Fibroblast of lung (primary cell): ENCODE measurements around the gene NAB2.
"Not testable (repeated sequence)": the region's sequence is repeated elsewhere in the genome, so short reads cannot be mapped to it uniquely, and the experiment has no call there.

Experiments used
- CTCF ChIP-seq, 2 donors: IDR thresholded peaks in 1 of 2; conservative IDR thresholded peaks in 1 of 2; 1 replicate in 1 of 2; 2 replicates in 1 of 2; pipeline ENCODE4 v1.5.1; 2011 to 2012; ENCODE audit warnings: low read length in 2 of 2, control low read depth in 1 of 2, inconsistent platforms in 1 of 2, low read depth in 1 of 2, mild to moderate bottlenecking in 1 of 2
- EZH2 ChIP-seq: IDR thresholded peaks from 2 replicates; pipeline ENCODE4 v1.5.1; 2012; ENCODE audit warnings: low read length, control low read depth, mild to moderate bottlenecking; ENCODE audit errors: missing control alignments

- TF ChIP-seq CTCF (conservative IDR thresholded peaks at IDR 0.05 in 1 of 2, IDR thresholded peaks at IDR 0.05 in 1 of 2; ENCODE audit: low read depth in 1 of 2, low read length in 2 of 2); EZH2: not testable (repeated sequence)
These were observed 31.8 kb downstream of the NAB2 start for GRCh38 chr12:57120718-57121117.
